Measurements from ENCODE around the gene TICRR.

DNA sequence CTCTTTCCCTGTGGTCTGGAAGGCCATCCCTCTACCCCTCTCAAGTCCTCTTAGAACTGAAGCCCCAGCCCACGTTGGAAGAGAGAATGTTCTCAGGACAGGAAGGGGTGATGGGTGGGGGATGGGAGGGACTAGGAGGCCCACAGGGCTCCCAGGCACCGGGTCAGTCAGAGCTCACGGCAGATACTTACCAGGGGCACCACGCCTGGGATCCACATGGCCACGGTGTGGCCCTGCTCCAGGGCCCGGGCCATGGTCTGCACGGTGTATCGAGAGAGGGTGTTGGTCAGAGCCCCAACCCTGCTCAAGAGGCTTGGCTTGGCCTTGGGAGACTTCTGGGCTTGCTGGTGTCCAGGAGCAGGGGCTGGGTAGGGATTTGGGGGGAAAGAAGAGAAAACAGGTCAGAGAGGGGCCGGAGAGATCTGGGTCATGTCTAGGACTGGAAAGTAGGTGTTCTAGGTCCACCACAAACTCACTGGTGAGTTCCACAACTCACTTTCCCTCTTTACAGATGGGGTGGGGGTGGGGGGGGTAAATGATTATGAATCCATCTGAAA lies 94.1 kb downstream of the TICRR start:
- TF ChIP-seq POLR2A (IDR thresholded peaks at IDR 0.05; ENCODE audit: low read depth) (no peak), POLR2AphosphoS5 (IDR thresholded peaks at IDR 0.05) (no peak)
- TF ChIP-seq, protein P1, sequence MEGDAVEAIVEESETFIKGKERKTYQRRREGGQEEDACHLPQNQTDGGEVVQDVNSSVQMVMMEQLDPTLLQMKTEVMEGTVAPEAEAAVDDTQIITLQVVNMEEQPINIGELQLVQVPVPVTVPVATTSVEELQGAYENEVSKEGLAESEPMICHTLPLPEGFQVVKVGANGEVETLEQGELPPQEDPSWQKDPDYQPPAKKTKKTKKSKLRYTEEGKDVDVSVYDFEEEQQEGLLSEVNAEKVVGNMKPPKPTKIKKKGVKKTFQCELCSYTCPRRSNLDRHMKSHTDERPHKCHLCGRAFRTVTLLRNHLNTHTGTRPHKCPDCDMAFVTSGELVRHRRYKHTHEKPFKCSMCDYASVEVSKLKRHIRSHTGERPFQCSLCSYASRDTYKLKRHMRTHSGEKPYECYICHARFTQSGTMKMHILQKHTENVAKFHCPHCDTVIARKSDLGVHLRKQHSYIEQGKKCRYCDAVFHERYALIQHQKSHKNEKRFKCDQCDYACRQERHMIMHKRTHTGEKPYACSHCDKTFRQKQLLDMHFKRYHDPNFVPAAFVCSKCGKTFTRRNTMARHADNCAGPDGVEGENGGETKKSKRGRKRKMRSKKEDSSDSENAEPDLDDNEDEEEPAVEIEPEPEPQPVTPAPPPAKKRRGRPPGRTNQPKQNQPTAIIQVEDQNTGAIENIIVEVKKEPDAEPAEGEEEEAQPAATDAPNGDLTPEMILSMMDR (IDR thresholded peaks at IDR 0.05): no peak

Measured in esophagus muscularis mucosa (tissue), 3 donors.